Globus pallidus (tissue), 1 donor: Measurements from ENCODE around the gene EPHA4.

Source experiments
- DNase-seq: peaks from one replicate; pipeline ENCODE4 v3.0.0-alpha.2; 2015; ENCODE audit warnings: low spot score

The EPHA4 gene

DNA sequence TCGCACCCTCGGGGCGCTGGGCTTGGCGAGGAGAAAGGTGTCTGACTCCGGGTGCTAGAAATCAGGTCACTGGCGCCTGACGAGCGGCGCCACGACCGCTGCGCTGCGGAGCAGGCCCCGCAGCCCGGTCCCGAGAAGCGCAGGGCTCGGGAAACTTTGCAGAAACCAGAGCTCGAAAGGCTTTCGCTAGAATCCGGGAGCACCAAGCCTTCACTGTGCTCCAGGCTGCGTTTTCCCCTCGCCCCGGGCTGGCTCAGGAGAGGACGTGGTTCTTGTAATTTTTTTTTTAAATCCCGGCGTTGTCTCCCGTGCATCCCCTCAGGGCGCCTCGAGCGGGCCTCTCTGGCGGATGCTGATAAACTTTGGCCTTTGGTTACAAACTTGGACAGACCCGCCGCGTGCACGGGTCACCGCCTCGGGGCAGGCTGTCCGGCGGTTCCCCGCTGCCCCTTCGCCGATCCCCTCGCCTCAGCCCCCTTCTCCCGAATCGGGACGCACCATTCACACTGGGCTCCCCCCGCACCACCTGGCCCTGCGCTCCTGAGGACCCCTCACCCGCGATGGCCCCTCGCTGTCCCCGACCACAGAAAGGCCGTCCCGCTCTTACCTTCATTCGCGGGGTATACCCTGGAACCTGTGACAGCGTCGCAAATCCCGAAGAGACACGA is 419 bp downstream of the EPHA4 start:
- no peak for DNase-seq

DNA sequence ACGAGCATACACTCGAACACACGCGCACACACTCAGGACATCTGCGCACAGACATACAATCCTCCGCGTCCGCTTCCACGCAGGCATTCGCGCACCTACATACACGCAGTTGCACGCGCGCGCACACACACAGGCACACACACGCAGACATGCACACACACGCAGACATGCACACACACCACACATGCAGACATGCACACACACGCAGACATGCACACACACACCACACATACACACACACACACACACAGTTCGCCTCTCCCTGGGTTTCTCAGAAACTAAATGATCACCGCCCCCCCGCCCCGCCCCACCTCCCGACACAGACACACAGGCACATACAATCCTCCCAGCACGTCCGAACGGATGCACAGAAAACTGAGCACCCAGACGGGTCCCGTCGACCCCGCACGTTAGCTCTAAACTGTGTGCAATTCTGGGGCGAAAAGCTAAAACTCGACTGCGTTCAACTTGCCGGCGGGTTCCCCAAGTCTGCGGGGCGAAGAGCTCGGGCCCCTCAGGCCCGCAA is 1.0 kb downstream of the EPHA4 start:
- no peak for DNase-seq

DNA sequence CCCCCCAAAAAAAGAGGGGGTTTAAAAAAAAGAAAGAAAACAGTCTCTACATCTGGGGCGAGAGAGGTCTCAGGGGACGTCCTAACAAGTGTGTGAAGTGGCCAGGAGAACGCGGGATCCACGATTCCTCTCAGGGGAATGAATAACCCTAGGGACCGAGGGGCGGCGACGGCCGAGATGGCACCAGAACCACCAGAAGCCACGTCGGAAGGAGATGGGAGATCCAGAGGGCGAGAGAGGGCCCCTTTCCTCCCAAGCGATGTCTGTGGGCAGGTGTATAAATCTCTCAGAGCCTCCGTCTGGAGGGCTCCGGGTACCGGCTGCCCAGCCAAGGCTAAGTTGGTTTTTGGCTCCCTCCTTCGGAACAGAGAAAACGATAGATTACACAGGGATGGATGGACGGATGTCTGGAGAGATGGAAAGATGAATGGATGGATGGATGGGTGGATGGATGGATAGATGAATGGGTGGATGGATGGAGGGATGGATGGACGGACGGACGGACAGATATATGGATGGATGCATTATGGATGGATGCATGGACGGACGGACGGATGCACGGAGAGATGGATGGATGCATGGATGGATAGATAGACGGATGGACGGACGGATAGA is 1.7 kb downstream of the EPHA4 start:
- DNase-seq = no peak

DNA sequence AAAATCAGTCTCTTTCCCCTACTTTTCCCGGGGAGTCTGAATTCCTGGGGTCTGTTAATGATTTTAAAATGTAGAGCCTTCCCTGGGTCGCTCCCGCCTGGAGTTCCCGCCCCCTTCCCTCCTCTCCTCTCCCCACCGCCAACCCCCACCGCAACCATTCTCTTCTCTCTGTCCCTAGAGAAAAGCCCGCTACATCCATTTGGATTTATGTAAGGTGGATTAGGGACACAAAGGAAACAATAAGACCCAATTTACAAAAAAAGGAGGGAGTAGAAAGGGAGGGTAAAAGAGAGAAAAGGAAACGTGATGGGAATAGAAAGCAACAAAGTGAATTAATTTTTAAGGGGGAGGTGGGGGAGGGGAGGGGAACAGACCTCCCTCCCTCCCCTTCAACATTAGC is 2.2 kb downstream of the EPHA4 start:
- no peak for DNase-seq

DNA sequence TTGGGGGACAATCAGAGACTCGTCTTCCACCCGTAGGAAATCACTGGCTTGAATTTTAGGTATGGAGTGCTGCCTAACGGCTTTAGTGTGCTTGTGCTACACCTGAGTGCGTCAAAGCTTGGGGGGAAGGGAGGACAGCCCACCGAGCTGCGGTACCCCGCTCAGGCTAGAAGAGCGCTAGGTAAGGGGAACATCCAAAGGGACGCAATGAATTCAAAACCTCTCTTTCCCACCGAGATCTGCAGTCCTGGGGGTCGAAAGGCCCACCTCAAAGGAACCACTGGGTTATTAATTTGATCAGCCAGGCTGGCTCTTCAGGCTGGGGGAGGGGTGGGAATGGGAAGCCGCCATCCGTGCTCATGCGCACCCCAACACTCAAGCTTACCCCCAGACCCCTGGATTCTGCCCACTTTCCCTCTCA is 2.7 kb downstream of the EPHA4 start:
- DNase-seq = no peak

DNA sequence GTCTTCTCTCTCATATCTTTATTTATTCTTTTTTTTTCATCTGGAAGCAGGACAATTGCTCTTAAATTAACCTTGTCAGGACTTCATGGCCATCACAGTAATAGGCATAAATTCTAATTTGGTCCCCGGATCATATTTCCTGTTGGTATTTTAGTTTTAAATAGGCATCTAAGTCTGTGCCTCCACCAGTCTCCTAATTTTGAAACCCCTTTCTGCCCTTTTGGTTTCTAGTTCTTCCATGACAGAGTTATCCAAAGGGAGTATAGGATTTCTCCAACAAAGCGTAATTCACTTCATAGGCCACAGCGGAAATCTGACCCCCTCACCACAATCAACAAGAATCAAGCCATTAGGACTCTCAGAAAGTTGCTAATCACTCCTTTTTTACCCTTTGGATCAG is 3.8 kb downstream of the EPHA4 start:
- no peak for DNase-seq

DNA sequence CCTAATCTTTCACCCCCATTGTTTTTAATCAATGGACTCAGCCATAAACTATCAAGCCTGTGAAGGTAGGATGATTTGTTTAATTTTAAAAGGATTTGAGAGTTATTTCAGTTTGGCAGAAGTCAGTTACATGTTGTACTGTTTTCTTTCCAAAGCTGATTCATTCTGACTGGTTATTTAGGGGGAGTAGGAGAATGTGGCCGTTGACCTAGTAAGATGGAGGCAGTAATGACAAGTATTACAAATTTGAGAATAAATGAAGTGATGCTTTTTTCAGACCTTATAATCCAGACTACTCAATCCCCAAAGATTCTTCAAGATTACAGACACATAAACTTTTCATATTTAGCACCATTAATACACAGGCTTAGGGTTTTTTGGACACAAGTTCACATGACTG is 4.3 kb downstream of the EPHA4 start:
- no peak for DNase-seq

DNA sequence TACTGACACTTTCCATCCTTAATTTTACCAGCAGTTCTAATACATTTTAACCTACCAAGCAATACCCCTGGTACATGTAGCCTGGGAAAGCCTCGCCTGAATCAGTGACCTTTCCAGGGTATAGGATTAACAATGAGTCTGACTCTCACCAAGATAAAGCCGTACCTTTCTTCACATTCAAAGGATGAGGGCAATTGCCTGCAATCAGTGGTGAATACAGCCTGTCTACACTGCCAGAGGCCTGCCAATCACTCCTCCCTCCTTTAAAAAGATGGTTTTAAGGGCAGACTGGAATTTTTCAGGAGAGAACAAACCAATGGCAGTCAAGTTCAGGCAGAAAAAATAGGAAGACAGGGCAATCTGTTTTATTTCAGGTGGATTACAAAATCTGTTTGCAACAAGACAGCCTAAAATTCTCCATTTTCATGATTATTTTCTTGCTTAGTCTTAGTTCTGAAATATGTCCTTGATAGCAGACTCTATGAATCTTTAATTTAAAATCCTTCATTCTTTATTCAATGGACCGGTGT is 4.8 kb downstream of the EPHA4 start:
- DNase-seq = no peak

DNA sequence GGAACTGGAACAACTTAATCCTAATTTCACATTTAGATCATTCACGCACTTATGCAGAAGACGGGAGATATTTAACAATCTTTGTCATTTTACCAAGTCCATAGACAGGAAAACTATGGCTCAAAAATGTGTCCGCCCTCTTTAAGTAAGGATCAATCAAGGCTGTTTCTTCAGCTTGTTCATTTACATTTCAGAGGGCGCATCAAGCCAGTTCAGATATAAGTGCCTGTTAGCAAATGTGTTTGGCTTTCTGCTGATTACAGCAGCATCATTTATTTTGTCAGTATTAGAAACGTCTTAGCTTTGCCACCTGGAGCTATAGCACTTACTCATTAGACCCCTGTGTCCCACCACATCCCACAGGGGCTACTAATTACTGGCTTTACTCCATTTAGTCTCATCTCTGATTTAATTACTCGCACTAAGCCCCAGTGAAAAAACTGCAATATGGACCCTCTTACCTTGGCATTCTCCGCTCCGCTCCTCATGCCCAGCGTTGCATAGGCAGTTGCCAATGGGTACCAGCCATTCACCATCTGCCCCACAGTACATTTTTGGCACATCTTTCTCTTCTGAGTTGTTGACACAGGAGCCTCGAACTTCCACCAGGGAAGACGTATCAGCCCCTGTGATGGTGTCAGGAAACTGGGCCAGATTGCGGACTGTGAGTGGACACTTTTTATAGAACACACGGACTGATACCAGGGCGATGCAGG is 8.7 kb downstream of the EPHA4 start:
- DNase-seq = no peak

DNA sequence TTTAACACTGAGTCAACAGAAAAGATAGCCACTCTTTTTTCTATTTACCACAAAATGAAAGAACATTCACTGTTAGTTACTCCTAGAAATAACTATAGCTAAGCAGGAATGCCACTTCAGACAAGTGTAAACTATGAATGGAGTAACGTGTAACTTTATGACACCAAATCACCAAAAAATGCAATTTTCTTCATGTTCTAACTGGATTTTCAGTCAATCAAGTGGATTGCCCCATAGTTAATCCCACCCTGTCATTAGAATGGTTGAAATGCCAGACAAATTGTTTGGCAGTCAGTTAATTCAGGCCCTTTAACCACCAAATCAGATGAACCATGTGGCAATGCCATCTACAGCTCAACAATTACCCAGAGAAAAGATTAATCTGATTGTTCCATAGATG is 9.9 kb downstream of the EPHA4 start:
- DNase-seq = no peak

DNA sequence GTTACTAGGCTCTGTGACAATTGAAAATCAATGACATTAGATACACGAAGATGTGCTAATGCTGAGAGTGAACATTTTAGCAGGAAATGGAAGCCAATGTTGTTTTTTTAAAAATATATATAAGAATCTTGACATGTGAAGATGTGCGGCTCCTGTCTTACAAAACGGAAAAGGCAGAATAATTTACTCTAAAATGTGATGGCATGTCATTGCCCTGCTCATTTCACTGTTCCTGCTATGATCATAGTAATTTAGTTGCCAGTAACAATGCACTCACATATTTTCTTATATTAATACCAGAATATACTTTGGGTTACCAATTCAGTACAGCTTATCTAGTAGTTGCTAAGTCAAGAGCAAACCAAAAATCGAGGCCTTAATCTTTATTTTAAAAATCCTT is 10.3 kb downstream of the EPHA4 start:
- no peak for DNase-seq

DNA sequence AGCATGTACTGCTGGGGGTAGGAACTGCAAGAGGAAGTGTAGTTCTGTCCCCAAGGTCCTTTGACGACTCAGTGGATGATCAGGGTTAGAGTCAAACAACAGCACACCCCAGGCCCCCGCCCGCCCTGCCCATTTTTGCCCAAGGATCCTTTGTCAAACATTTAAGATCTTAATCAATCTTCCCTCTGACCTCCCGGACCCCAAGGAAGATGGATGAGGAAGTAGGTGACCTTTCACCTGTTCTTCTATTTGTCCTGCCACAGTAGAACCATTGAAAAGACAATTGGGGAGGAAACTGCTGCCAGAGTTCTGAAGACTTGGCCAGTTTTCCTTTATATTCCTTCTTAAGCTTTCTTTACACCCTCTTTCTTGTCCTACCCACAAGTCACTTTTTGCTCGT is 12.1 kb downstream of the EPHA4 start:
- DNase-seq = no peak

DNA sequence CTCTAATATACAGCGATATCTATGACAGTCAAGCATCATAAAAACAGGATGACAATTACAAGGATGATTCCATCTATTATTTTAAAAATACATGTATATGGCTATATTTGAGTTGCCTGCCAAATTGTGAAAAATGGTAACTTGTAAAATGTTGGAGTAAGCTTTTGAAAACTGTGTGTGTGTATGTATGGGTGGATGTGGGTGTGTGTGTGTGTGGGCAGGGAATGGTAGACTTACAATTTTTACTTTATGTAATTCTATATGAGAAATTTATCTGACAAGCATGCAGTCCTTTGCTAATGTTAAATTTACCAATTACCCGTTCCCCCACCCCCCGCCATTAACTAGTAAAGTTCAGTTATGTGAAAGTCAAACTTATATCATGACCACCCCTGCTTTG is 14.0 kb downstream of the EPHA4 start:
- DNase-seq = no peak

DNA sequence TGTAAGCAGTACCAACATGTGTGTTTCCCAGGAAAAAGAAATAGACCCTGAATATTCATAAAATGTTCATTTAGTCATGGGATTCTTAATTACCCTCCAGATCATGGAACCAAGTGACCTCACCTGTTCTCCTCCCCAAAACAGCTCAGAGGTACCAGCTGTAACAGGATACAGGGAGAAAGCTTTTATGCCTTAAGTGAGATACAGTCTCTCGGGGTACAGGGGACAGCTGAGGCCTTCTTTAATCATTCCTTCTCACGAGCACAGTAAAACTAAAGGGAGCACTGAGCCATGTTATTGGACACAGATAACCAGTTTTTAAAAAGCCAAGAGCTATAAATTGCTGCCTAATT is 16.6 kb downstream of the EPHA4 start:
- DNase-seq = no peak

DNA sequence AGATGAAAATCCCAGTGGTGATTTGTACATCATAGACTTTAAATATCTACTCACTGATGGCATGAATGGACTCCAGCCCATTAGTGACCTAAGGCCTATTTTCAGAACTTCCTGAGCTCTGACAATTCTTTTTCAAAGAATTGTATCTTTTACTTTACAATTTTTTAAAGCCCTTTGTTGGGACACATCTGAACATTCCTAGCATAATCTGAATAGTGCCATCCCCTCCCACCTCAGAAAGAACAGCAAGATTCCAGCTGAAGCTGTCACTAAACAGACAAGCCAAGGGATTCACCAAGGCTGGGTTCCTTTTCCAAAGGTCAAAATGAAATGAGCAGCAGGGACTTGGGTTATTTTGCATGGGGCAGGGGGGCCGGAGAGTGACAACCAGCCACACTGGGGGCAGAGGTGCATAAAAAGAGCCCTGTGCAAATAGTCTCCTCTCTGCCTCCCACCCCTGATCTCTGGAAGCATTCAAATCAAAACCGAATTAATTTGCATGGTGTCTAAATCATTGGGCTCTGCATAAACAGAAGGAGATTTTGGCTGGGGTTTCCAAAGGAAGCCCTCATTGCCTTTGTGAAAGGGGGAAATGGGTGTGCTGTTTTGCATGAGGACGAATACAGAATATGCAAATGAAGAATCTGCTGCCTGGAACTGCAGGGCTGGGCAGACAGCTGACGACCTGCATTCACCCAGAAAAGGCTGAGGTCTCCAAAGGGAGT is 17.2 kb downstream of the EPHA4 start:
- no peak for DNase-seq

DNA sequence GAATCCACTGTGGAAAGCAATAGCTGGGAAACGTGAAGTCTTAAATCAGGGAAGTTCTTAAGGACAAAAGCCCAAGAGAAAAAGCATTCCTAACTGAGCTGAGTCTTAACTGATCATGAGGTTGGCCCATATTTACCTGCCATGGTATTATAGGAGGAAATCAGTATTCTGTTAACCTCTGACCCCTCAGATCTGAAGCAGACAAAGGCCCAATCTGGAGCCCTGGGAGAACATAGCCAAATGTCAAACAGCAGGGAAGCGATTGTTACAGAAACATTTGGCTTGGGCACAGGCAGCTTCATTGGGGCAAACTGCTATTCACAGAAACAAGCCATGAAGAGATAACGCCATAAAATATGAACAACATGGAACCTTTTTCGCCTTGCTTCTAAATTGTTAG is 18.8 kb downstream of the EPHA4 start:
- DNase-seq = no peak

DNA sequence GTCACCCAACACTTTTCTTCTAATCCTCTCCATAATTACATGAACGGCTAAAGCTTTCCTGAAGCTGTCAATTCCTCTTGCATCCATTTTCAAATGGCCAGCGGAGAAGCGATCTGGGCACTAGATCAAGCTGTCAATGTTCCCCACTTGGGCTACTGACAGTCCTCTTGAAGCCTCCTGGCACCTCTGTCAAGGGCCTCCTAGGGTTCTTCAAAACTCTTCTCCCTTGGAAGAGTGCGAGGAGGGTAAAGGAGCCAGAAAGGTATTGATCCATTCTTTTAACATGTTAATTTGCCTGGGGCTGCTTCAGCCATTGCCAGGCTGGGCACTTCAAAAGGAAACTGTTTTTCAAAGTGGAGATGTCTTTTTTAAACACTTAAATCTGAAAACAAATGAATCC is 19.8 kb downstream of the EPHA4 start:
- DNase-seq = no peak

DNA sequence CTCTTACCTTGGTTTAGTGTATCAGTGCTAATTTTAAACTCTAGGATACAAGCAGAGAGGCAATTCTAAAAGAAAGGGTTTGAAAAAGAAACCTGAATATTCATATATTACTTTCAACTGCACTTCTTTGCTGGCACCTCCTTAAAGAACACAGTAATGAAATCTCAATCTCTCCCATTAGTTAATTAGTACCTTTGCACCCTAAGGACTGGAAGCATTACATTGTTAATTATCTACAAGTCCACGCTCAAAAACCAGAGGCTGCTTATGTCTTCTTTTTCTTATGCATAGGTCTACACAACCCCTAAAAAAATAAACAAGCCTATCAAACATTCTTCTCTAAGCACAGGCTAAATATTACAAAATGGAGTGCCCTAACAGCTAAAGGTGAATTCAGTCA is 20.2 kb downstream of the EPHA4 start:
- no peak for DNase-seq

DNA sequence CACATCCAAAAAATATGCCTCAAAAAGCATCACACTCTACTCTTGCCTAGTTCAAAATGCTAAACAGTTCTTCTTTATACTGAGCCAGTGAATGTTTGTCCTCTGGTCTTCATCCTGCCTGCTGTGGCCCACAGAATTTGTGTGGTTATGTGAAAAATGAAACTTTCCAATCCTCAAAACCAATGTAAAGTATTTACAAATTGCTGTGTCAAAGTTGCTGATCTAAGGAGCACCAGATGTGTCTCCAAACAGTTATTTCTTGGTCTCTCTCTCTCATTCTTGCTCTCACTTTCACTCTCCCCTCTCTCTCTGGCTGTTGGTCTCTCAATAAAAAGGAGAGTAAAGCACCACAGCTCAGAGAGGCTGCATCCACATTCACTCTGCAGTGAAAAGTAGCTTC is 23.0 kb downstream of the EPHA4 start:
- no peak for DNase-seq

DNA sequence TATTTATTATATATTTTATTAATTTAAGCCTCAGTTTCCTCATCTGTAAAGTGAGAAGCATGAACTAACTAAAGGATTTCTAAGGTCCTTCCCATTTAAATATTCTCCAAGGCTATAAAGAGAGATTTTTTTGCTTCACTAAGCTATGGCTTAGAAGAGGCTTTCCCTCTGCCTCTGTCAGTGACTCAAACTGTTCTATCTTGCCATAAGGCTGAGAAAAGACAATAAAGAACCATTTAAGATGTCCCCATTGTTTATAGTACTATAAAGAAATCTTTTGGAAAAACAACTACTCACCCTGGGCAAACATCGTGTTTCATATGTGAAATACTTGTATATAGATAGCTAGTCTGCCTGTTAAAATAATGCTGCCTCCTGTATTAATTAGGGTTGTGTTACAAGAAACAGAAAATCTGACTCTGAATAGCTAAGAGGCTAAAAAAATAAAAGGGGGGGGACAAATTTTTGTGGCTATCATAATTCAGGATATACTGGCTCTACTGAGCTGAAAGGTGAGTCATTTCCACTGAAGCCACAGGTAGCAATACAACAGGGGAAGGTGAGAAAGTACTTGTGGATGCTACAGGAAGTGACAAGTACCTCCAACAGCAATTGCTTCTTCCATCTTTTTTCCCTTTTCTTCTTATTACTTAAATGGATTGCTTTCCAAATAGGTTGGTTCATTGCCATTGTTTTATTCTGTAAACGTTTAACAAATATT is 25.4 kb downstream of the EPHA4 start:
- DNase-seq = no peak

DNA sequence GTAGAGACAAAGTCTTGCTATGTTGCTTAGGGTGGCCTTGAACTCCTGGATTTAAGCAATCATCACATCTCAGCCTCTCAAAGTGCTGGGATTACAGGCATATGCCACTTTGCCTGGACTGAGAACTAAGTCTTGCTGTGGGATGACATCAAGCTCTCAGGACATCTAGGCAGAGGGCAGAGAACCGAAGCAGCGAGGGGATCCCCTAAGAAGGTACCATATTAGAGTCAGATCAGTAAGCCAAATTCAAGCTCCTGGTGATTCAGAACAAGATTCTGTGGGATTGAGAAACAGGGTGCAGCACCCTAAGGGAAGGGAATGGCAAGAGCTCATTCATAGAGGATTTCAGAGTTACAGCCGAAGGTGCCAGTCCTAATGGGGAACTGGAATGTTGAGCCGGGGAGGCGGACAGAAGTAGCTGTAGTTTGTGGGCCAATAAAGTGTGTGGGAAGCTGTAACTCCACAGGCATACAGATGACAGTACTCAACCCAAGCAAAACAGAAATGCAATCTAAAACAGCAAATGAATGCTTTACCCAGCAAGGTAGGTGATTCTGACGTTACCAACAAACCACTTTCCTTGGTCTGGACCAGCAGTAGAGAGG is 30.9 kb downstream of the EPHA4 start:
- no peak for DNase-seq
